Measurements from ENCODE around the gene GPR89B.
"Not testable (repeated sequence)": the region's sequence is repeated elsewhere in the genome, so short reads cannot be mapped to it uniquely, and the experiment has no call there.

Gene GPR89B

DNA sequence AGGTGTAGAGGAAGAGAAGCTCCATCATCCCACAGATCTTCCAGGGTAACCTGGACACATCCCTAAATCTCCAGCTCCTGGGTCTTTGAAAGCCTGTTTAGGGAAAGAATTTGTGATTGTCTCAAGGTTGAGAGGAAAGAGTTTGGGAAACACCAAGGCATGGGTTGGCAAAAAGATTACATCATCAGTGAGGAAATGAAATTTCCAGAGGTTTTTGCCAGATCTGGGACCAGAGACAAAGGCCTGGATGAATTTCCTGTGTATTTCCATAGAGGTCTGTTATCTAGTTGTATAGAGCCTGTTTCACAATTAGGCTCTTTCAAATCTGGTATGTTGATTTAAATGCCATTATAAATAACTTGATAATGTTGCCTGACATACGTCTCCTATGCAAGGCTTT, 82.3 kb downstream of the GPR89B start:
- H3K27me3 ChIP-seq: no peaks in the 10 kb centered on the region
- no peak for DNase-seq

DNA sequence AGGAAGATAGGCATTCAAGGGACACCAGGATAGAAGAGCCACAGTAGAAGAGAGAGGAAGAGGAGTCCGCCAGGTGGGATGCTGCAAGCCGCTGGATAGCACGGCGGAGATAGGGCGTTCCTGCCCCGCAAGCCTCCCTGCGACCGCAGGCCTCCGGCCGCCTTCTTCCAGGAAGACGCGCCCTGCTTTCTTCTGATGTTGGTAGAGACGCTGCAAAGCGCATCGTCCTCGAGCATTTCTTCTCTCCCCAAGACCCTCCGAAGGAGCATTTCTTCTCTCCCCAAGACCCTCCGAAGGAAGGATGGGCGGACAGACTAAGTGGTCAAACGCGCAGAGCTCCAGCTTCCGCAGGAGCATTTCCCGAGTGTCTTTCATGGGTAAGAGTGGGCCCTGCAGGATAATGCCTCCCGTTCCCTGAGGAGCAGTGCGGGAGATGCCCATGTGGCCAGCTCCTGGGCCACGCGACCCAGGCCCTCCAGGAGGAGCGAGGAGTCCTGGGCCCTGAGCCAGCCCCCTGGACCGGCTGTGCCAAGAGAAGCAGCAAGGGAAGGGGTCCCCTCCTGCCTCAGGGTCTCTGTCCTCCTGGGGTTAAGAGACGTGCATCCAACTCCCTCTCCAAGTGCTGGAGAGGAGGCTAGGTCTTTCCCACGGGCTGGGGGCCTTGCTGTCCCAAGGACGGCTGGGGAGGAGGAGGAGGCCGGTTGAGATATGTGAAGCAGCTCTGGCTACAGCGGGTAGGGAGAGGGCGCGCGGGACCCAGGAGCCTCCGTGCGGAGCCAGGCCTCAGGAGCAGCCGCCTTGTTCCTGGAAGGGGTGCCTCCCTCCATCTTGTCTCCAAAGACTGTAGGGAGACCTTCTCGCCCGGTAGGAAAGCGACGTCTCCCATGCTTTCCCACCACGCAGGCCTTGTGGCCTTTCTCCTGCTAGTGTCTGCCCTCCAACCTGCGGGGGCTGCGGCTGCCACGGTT, 85.2 kb downstream of the GPR89B start:
- not testable (repeated sequence) for H3K27me3 ChIP-seq; H3K4me3 ChIP-seq (ENCODE audit: low read depth, low read length); H3K9me3 ChIP-seq; H3K36me3 ChIP-seq; DNase-seq; H3K4me1 ChIP-seq

More for the DNA sequence above, 82.3 kb downstream of the GPR89B start:
- TF ChIP-seq, protein P1, sequence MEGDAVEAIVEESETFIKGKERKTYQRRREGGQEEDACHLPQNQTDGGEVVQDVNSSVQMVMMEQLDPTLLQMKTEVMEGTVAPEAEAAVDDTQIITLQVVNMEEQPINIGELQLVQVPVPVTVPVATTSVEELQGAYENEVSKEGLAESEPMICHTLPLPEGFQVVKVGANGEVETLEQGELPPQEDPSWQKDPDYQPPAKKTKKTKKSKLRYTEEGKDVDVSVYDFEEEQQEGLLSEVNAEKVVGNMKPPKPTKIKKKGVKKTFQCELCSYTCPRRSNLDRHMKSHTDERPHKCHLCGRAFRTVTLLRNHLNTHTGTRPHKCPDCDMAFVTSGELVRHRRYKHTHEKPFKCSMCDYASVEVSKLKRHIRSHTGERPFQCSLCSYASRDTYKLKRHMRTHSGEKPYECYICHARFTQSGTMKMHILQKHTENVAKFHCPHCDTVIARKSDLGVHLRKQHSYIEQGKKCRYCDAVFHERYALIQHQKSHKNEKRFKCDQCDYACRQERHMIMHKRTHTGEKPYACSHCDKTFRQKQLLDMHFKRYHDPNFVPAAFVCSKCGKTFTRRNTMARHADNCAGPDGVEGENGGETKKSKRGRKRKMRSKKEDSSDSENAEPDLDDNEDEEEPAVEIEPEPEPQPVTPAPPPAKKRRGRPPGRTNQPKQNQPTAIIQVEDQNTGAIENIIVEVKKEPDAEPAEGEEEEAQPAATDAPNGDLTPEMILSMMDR (IDR thresholded peaks at IDR 0.05; ENCODE audit: low read depth, low read length): no peak
- Histone ChIP-seq H3K4me3 (ENCODE audit: low read depth, low read length) (no peak overlapping the region), H3K9me3 (no peaks in the 10 kb centered on the region; the same call in 1 of the 2 replicates), H3K36me3 (no peaks in the 10 kb centered on the region), H3K4me1 (0 out of 2 replicates have a peak, but pooled peaks cover 3% of the 10 kb centered on the region)

DNA sequence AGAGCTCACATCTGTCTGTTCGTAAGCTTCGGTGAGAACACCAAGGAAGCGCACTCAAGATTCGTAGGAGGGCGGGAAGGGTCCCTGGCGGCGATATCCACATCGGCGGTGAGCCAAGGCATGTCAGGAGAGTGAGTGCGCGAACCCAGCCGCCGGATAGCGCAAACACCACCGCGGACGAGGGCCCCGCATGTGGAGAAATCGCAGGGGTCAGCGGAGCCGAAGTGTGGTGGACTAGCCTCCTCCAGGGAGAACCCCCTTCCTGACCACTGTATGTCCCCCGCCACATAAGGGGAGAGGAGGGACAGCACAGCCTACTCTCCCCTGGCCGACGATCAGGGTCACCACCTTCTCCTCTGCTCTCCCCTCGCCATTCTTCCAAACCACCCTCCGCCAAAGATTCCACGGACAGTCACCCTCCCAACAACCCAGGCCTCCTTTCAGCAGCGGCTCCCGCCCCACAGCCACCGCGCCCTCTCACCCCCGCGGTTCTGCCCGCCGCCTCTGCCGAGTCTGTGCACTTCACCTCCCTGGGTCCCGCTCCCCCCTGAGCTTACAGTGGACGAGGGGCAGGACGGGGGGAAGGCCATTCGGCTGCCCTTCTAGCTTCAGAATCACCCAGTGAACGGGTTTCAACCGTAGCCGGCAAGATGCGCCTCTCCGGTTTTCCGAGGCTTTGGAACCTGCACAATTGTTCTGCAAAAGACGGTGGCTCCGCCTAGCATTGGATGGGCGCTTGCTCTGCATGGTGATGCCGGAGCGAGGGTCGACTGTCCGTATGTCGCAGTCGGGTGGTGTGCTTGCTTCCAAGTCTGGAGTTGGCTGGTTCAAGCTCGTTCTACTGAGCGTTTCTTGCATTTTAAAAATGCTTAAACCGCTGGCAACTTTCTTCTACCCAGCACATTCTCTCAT, 86.3 kb downstream of the GPR89B start:
- DNase-seq; H3K4me1 ChIP-seq; H3K9me3 ChIP-seq; H3K4me3 ChIP-seq (ENCODE audit: low read depth, low read length); H3K27me3 ChIP-seq; H3K36me3 ChIP-seq: not testable (repeated sequence)

DNA sequence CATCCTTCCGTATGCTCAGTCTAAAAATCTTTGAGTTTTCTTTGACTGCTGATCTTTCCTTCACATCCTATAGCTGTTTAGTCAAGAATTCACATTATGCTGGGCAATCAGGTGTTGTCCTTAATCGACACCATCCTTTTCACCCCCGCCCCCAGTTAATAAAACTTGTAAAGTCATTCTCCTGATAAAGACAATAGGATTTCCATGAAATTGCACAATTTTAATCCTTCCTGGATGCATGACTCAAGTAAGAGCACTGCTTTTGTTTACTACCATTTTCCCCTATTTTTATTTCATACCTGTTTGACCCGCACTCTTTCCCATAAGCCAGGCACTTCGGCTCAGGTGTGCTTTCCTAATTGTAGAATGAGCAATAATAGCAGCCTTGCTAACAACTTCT, 96.7 kb downstream of the GPR89B start:
- DNase-seq; H3K36me3 ChIP-seq; H3K9me3 ChIP-seq; H3K4me1 ChIP-seq; H3K4me3 ChIP-seq (ENCODE audit: low read depth, low read length); H3K27me3 ChIP-seq: not testable (repeated sequence)

DNA sequence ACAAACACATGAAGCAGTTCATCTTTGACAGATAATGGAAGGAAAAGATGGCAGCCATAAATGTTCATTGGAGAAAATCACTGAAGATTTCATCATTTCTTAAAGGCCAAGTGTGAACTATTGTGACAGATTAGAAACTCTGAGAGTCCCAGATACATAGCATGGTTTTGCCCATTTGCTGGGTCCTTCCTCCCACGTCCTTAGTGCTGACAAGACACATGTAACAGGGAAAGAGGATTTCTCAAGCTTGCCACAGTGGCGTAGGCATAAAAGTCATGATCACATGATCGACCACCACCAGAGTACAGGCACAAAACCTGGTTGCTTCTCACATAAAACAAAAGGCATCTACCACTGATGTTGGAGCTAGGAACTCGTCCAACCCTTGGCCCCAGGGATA, 98.8 kb downstream of the GPR89B start:
- H3K4me3 ChIP-seq (ENCODE audit: low read depth, low read length); DNase-seq; H3K27me3 ChIP-seq; H3K9me3 ChIP-seq; H3K36me3 ChIP-seq; H3K4me1 ChIP-seq: not testable (repeated sequence)

DNA sequence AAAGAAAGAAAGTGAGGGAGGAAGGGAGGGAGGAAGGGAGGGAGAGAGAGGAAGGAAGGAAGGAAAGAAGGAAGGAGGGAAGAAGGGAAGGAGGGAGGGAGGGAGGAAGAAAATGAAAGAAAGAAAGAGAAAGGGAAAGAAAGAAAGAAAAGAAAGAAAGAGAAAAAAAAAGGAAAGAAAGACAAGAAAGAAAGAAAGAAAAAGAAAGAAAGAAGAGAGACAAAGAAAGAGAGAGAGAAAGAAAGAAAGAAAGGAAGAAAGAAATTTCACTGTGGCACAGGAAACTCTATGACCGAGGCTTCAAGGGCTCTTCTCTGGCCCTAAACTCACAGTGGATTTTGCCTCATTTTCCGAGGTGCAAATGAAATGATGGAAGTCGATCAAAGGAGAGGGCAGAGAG, 104.0 kb downstream of the GPR89B start:
- H3K4me3 ChIP-seq (ENCODE audit: low read depth, low read length); H3K36me3 ChIP-seq; H3K4me1 ChIP-seq; H3K27me3 ChIP-seq; H3K9me3 ChIP-seq; DNase-seq: not testable (repeated sequence)

DNA sequence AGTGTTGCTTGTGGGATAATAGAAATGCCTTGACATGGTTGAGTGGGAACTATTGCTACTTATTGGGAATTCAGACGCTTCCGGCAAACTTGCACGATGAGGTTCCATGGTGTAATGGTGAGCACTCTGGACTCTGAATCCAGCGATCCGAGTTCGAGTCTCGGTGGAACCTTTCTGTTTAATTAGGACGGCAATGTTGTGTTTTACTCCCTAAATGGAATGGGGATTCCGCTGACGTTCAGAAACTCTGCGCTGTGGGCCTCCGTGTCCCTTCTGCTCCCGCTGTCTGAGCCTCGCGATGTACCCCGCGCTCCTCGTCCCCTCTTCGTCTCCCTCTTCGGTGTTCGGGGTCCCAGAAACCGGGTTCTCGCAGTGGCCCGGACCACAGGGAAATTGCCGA, 104.5 kb downstream of the GPR89B start:
- H3K9me3 ChIP-seq; H3K27me3 ChIP-seq; H3K4me1 ChIP-seq; DNase-seq; H3K36me3 ChIP-seq; H3K4me3 ChIP-seq (ENCODE audit: low read depth, low read length): not testable (repeated sequence)

DNA sequence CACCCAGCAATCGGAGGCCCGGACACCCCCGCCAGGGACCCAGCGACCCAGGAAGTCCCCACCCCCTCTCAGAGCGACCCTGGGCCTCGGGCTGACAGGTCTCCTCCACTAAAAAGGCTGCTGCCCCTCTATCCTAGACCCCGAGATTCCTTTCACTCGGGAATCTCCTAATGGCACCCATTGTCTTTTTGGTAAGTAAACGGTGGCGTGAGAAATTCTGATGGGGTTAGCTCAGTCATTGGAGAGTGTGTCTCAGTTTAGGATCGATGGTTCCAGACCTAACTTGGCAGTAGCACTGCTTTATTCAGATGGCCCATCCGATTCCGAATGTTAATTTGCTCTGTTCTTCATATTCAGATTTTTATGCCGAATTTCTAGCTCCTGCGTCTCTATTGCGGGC, 104.9 kb downstream of the GPR89B start:
- not testable (repeated sequence) for DNase-seq; H3K9me3 ChIP-seq; H3K4me1 ChIP-seq; H3K36me3 ChIP-seq; H3K4me3 ChIP-seq (ENCODE audit: low read depth, low read length); H3K27me3 ChIP-seq

DNA sequence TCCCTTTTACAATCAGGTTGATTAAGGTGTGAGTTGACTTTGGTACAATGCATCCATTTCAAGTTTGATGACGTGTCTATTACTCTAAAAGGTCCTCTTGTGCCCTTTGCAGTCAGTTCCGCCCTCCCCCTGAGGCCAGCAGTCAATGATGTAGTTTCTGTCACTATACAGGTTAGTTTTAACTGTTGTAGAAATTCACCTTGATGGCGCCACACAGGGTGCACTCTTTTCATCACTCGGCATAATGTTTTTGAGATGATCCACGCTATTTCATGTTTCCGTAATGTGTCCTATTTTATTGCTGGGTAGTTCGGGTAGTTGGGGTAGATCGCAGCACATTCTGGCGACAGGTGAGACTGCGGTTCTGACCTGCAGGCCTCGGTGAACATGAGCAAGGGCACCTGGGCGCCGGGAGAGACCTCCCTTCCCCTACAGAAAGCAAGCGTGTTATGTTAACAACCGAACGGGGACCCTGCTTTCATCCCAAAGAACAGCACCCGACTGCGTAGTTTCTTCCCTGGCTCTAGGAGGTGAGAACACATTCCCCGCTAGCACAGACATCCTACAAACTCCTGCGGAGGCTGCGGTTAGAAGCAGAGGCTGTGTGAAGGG, 109.7 kb downstream of the GPR89B start:
- H3K27me3 ChIP-seq, H3K9me3 ChIP-seq, DNase-seq, H3K36me3 ChIP-seq, H3K4me1 ChIP-seq: not testable (repeated sequence)
- peak overlapping the region; percentile 49 for H3K4me3 ChIP-seq (ENCODE audit: low read depth, low read length)

DNA sequence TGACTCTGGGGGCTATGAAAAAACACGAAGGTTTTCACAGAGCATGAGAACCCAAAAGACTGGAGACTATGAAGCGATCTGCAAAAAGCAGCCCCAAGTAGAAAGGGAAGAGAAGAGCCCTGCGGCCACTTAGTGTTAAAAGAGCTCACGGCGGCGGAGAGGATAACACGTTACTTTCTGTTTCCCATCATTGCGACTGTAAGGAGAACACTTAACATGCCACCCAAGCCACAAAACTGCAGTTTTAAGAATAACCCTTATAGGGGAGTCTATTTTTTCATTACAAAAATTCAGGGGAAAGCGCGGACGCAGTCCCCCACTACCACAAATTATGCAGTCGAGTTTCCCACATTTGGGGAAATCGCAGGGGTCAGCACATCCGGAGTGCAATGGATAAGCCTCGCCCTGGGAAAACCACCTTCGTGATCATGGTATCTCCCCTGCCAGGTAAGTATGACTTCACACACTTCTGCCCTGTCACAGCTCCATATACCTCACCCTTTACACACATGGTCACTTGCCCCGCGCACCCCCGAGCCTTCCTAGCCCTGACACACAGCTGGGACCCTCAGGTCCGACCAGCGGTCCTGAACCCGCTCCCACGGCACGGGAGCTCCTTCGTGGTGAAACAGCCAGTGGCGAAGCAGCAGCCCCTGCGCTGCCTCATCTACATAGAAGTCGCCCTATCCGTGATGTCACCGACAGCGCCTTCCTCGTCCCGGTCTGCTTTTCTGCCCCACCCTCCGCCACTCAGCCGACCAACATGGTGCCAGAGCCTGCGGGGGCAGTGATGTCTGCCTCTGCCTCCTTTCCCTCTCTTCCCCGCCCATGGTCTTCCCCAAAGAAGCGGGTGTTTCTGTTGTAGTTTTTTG, 110.5 kb downstream of the GPR89B start:
- H3K9me3 ChIP-seq, H3K36me3 ChIP-seq, H3K4me1 ChIP-seq, H3K27me3 ChIP-seq: not testable (repeated sequence)
- peak overlapping the region; percentile 49 for H3K4me3 ChIP-seq (ENCODE audit: low read depth, low read length)
- DNase-seq: peak; percentile 73
